ENCODE measurements around the gene LARP4.
A peak's percentile ranks its signal among the peaks of the same experiment; 100 is the strongest.
"Not testable (repeated sequence)": the region's sequence is repeated elsewhere in the genome, so short reads cannot be mapped to it uniquely, and the experiment has no call there.

LARP4 gene

DNA sequence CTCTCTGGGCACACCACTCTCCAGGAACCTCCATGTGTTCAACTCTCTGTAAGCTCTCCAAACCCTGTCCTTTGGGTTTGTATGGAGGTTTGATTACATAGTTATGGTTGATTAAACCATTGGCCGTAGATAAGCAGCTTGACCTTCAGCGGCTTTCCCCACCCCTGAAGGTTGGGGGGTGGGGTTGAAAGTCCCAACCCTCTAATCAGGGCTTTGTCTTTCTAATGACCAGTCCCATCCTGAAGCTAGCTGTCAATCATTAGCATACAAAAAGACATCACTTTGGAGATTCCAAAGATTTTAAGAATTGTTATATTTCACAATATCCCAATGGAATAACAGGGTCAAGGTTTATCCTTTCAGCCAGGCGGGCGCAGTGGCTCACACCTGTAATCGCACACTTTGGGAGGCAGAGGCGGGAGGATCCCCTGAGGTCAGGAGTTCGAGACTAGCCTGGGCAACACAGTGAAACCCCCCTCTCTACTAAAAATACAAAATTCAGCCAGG, 12.7 kb upstream of the LARP4 start:
- H3K4me3 ChIP-seq (ENCODE audit: low read length) = no peak overlapping the region
- DNase-seq (ENCODE audit: low read depth) = no peak
- TF ChIP-seq CTCF (conservative IDR thresholded peaks at IDR 0.05; ENCODE audit: low read length) = no peak

DNA sequence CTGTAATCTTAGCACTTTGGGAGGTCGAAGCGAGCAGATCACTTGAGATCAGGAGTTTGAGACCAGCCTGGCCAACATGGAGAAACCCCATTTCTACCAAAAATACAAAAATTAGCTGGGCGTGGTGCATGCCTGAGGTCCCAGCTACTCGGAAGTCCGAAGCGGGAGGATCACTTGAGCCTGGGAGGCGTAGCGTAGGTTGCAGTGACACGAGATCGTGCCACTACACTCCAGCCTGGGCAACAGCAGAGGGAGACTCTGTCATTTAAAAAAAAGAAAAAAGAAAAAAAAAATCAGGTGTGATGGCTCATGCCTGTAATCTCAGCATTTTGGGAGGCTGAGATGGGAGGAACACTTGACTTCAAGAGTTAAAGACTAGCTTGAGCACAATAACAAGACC, 11.9 kb upstream of the LARP4 start:
- H3K4me3 ChIP-seq (ENCODE audit: low read length); DNase-seq (ENCODE audit: low read depth): not testable (repeated sequence)

- no peak for TF ChIP-seq CTCF (conservative IDR thresholded peaks at IDR 0.05; ENCODE audit: low read length)
- no peak overlapping the region for H3K4me3 ChIP-seq (ENCODE audit: low read length)
- DNase-seq (ENCODE audit: low read depth) = peak; percentile 95
Observed at GRCh38 chr12:50390316-50390741, 10.4 kb upstream of the LARP4 start.

DNA sequence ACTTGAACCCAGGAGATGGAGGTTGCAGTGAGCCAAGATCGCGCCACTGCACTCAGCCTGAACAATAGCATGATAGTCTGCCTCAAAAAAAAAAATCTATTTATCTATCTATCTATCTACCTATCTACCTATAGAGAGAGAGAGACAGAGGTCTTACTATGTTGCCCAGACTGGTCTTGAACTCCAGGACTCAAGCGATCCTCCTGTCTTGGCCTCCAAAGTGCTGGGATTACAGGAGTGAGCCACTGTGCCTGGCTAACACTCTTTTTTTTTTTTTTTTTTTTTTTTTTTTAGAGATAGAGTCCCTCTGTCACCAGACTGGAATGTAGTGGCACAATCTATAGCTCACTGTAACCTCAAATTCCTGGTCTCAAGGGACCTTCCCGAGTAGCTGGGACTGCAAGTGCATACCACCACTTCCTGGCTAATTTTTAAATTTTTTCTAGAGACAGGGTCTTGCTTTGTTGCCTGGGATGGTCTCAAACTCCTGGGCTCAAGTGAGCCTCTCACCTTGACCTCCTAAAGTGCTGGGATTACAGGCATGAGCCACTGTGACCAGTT, 6.1 kb upstream of the LARP4 start:
- TF ChIP-seq CTCF (conservative IDR thresholded peaks at IDR 0.05; ENCODE audit: low read length) = no peak
- peak; percentile 65 for DNase-seq (ENCODE audit: low read depth)
- H3K4me3 ChIP-seq (ENCODE audit: low read length) = no peak overlapping the region

- no peak for DNase-seq (ENCODE audit: low read depth)
- TF ChIP-seq CTCF (conservative IDR thresholded peaks at IDR 0.05; ENCODE audit: low read length) = no peak
- no peak overlapping the region for H3K4me3 ChIP-seq (ENCODE audit: low read length)
Observed at GRCh38 chr12:50397117-50397650, 3.5 kb upstream of the LARP4 start.

- DNase-seq (ENCODE audit: low read depth) = no peak
- no peak overlapping the region for H3K4me3 ChIP-seq (ENCODE audit: low read length)
- TF ChIP-seq CTCF (conservative IDR thresholded peaks at IDR 0.05; ENCODE audit: low read length) = no peak
Observed at GRCh38 chr12:50398931-50399330, 1.8 kb upstream of the LARP4 start.

DNA sequence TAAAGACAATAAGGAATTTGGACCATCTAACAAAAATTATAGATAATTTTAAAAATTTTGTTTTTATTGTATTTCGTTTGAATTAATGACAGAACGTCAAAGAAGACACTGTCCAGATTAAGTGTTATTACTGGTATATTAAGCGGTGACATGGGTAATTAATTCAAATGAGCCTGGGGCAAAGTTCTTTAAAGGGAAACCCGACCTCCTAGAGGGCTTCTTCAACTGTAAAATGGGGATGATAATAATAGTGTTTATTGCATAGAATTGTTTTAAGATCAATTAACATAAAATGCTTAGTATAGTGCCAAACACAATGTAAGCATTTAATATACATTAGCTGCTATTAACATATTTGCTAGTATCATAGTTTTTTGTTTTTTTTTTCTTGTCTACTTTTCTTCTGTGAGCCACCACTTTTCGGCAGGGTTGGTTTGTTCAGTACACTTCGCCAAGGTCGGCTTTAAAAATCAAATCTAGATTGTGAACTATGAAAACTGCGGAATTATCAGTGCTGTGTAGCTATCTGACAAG, 514 bp upstream of the LARP4 start:
- TF ChIP-seq CTCF (conservative IDR thresholded peaks at IDR 0.05; ENCODE audit: low read length) = no peak
- no peak for DNase-seq (ENCODE audit: low read depth)
- H3K4me3 ChIP-seq (ENCODE audit: low read length) = peak overlapping the region; percentile 76
